GM19468 (cell line): ENCODE measurements around the gene MAL.

ENCODE experiments used
- ATAC-seq: cut with Tn5 transposase; IDR thresholded peaks from one replicate; pipeline ENCODE4 v1.9.1; 2021; ENCODE audit warnings: mild to moderate bottlenecking, moderate library complexity, moderate number of reproducible peaks; ENCODE audit not compliant: unreplicated experiment; ENCODE audit errors: extremely low read depth

The MAL gene

GRCh38 chr2:95057535-95058370 lies 32.2 kb downstream of the MAL start:
- no peak for ATAC-seq

GRCh38 chr2:95058466-95058988 lies 33.0 kb downstream of the MAL start:
- ATAC-seq, result no peak

GRCh38 chr2:95058989-95059641 lies 33.6 kb downstream of the MAL start:
- no peak for ATAC-seq

DNA sequence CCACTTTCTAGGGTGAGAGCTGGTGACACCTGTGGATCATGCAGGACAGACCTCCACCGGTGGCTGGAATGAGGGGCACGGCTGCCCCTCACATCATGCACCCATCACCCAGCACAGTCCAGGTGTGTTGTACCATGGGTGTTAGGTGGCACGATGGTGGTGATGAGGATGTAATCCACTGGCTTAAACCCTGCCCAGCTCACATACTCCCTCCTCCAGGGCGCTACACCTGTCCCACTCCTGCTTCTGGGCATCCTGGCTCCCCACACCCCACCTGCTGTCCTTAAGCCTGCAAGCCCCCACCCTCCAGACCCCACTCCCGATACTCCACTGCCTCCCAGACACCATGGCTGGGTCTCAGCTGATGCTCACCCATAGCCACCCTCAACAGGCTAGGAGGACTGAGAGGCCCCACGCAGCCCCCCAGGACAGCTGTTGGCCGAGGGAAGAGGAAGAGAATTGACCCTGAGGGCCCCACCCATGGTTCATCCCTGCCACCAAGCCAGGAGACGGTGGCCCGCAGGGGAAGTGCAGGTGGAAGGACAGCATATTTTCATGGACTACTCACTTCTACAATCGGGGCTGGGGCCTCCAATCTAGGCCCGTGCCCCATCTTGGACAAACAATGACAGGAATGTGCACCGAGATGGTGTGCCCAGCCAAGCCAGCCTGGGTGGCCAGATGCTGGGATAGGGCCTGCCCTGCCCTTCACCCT lies 34.3 kb downstream of the MAL start:
- no peak for ATAC-seq

GRCh38 chr2:95060446-95061118 lies 35.1 kb downstream of the MAL start:
- ATAC-seq, result no peak

DNA sequence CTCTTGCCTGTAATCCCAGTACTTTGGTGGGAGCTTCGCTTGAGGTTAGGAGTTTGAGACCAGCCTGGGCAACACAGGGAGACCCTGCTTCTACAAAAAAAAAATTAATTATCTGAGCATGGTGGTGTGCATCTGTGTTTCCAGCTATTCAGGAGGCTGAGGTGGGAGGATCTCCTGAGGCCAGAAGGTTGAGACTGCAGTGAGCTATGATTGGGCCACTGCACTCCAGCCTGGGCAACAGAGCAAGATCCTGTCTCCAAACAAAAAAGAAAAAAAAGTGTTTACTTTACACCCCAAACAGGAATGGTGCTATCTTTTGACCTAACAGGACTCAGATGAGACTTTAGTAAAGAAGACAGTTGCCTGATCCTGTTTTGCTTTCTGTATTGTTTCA lies 35.6 kb downstream of the MAL start:
- no peak for ATAC-seq

- no peak for ATAC-seq
These were observed 36.2 kb downstream of the MAL start for GRCh38 chr2:95061601-95062183.

GRCh38 chr2:95062242-95063085 lies 37.0 kb downstream of the MAL start:
- ATAC-seq, result no peak

GRCh38 chr2:95063086-95063958 lies 37.8 kb downstream of the MAL start:
- ATAC-seq, result peak; percentile 70

- no peak for ATAC-seq
These were observed 42.7 kb downstream of the MAL start for GRCh38 chr2:95068256-95068655.

- no peak for ATAC-seq
These were observed 44.0 kb downstream of the MAL start for GRCh38 chr2:95069465-95069864.

GRCh38 chr2:95071856-95072255 lies 46.3 kb downstream of the MAL start:
- ATAC-seq, result no peak

DNA sequence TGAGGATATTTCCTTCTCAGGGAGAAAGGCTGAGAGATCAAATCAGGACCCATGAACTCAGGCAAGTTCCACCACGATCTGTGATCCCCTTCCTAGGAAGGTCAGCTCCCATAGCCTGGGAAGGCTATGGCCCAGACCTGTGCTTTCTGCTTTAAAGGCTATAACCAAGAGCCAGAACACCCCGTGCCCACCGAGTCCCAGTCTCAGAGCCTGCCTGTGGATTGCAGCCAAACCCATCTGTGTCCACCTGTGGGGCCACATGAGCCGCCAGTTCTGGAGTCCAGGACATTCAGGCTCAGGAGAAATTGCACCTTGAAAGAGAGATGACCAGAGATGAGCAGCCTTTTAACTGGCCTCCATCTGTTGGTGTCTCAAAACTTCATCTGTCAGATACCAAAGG lies 46.9 kb downstream of the MAL start:
- ATAC-seq, result no peak

DNA sequence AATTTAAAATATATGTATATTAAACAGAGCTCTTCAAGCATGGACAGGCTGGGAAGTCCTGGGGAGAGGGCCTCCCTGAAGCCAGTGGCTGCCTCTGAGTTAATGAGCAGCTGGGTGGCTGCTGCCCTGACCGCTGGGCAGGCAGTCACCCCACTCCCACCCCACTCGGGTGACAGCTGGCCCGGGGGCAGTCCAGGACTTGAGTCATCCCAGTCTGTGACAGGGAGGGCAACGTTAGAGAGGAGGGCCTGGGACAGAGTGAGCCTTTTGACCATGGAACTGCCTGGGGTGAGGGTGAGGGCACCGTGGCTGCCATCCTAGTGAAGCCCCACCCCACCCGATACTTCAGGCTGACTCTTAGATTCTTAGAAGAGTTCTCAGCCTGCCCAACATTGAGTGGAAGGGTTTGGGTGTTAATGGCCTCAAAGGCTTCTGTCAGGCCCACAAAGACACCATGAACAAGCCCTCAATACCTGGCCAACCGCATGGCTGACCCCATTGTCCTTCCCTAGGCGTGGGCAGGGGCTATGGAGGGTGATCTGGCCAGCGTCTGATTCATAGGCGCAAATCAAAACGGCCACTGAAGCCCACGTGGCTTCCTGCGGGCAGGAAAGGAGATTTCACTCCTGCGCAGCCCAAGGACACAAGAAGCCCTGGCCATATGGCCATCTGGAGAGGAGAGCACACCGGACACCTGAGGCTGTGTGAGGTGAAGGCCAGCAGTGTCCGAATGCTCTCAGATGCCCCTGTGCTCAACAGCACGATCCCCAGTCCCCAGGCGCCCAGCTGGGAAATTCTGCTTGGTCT lies 48.6 kb downstream of the MAL start:
- no peak for ATAC-seq

- no peak for ATAC-seq
These were observed 49.3 kb downstream of the MAL start for GRCh38 chr2:95074663-95075439.

DNA sequence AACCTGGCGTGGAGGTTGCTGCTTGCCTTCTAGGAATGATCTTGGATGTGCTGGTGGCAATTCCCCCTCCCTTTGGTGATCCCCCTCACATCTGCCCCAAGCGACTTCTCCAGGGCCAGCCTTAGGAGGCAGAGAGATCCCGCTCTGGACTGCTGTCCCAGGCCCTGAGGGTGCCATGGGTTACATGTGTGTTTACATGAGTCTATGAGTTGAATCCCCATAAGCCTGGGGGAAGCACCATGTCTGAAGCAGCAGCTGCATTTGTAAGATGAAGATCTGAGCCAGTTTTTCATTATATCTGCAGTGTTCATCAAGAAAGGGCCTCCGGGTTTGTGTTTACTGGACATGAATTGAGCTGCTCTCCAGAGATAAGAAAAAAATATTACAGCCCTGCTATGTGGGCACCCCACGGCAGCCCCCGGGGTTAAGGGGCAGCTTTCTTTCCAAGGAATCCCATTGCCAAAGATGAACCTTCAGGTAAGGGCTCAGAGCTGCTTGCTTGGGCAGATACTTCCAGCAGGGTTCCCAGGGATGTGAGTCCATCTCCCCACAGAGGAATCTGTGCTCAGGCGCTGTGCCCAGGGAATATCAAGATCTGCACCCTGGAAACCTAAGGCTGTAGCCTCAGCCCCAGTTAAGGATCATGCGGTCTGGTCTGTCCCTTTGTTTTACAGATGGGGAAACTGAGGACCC lies 50.1 kb downstream of the MAL start:
- ATAC-seq, result no peak
